Measurements from ENCODE around the gene DTNA.
"Not testable (repeated sequence)": the region's sequence is repeated elsewhere in the genome, so short reads cannot be mapped to it uniquely, and the experiment has no call there.

The DTNA gene

GRCh38 chr18:34709750-34710441 is at the start of gene DTNA:
DTNA (plus strand) TSS chr18:34710298; CDS start chr18:34755977, 45,679 bp downstream.
- peak; percentile 63 for DNase-seq

DNA sequence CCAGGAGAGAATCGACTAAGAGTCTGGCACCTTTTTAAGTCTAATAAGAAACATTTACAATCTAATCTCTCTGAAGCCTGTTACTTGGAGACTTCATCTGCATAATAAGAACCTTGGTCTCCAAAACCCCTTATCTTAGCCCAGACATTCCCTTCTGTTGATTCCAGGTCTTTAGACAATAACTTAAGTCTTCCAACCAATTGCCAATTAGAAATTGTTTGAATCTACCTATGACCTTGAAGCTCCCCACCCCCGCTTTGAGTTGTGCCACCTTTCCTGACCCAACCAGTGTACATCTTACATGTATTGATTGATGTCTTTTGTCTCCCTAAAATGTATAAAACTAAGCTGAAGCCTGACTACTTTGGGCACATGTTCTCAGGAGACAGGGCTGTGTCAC is 49.5 kb upstream of the DTNA start:
- DNase-seq, result no peak

DNA sequence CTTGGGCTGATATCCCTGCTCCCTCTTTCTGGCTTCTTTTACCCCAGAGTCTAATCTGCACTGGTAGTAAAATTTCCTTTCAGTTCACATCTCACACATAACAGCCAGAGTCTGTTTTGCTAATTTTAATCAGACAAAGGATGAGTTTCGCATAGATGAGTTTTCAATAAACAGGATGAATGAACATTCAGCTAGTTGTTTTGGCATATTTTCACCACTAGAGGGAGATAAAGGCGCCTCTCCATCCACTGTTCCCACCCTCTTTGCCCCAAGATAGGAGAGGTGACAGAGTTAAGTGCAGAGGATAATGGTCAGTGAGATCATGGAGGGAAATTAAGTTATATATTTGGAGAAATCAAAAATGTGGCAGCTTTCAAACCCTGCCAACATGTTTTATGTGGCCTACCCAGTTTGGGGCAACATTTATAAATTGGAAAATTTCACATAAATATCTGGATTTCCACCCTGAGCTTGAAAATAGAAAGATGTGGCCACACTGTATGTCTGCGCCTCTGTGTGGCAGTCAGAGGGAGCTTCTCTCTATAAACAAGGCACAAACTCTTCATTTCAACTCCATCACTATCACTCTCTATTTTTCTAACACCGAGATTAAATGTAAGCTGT is 48.5 kb upstream of the DTNA start:
- DNase-seq, result no peak

- no peak for DNase-seq
Observed at GRCh38 chr18:34676816-34677574, 33.1 kb upstream of the DTNA start.

DNA sequence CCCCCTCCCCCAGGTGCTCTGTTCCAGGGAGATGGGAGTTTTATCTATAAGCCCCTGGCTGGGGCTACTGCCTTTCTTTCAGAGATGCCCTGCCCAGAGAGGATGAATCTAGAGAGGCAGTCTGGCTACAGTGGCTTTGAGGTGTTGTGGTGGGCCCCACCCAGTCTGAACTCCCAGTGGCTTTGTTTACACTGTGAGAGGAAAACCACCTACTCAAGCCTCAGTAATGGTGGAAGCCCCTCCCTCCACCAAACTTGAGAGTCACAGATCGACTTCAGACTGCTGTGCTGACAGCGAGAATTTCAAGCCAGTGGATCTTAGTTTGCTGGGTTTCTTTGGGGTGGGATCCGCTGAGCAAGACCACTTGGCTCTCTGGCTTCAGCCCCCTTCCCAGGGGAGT is 20.3 kb upstream of the DTNA start:
- DNase-seq, result not testable (repeated sequence)

GRCh38 chr18:34691614-34692013 is 18.5 kb upstream of the DTNA start:
- DNase-seq, result no peak

GRCh38 chr18:34694591-34695165 is 15.4 kb upstream of the DTNA start:
- no peak for DNase-seq

- no peak for DNase-seq
Observed at GRCh38 chr18:34695310-34695709, 14.8 kb upstream of the DTNA start.

DNA sequence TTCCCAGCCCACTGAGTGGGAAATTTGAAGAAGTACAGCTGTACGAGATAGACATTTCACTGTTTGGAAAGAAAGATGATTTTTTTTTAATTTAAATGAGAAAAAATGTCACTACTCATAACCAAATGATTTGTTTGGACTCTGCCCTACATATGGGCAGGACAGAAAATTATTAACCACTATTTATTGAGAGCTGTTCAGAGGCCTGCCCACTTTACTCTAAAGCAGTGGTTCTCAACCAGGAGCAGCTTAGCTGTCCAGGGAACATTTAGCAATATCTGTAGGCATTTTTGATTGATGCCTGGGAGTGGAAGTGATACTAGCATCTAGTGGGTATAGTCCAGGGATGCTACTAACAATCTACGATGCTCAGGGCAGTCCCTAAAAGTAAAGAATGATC is 13.4 kb upstream of the DTNA start:
- DNase-seq, result no peak

DNA sequence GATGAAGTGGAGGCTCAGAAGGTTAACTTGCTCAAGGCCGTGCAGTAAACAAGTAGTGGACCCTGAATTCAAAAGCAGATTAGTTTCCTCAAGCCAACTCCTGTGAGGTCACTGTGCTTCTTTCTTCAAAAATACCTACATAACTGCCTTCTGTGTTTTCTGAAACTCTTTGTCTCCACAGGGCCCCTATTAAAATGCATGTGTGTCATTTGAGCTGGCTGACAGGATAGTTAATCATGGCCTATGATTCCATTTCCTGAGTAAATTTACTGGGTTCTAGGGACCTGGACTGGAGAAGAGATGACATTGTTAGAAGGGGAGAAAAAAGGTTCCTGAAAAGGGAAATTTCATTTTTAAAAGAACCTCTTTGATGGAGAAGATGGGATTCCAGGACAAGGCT is 12.9 kb upstream of the DTNA start:
- no peak for DNase-seq

GRCh38 chr18:34697891-34698290 is 12.2 kb upstream of the DTNA start:
- no peak for DNase-seq

- no peak for DNase-seq
Observed at GRCh38 chr18:34701911-34702310, 8.2 kb upstream of the DTNA start.

DNA sequence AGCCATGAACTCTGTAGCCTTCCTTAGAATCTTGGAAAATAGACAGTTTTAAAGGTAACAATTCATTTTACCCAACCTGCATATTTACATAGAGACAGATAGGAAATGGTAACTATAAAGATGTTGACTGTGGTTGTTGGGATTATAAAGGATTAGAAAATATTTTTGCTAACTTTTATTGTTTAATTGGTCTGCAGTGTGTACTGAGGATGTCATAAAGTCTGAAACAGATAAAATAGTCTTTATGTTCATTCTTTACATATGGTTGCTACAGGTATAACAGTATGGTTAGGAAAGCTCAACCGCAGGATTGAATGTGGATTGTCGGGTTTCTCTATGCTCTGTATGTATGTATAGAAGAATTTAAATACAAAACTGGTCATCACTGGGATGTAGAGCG is 7.3 kb upstream of the DTNA start:
- no peak for DNase-seq

GRCh38 chr18:34704074-34704473 is 6.0 kb upstream of the DTNA start:
- no peak for DNase-seq

- DNase-seq, result no peak
Observed at GRCh38 chr18:34704823-34705222, 5.3 kb upstream of the DTNA start.

DNA sequence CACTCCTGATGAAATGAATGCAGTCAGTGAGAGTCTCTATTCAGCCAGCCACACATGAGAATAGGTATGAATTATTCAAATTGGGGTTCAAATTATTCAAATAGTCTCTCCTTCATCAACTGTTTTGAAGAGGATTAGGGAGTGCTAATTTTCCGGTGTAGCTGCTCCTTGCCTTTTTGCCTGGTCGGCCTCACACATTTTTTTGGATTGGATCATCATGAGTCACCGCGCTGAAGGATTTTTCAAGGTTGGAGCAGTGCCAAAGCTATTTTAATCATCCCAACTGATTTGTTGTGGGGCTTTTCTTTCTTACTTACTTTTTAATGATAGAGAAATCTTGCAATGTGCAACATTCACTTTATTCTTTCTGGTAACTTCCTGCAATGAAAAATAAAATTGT is 2.4 kb upstream of the DTNA start:
- DNase-seq, result peak; percentile 81

GRCh38 chr18:34709104-34709503 is 994 bp upstream of the DTNA start:
- no peak for DNase-seq

DNA sequence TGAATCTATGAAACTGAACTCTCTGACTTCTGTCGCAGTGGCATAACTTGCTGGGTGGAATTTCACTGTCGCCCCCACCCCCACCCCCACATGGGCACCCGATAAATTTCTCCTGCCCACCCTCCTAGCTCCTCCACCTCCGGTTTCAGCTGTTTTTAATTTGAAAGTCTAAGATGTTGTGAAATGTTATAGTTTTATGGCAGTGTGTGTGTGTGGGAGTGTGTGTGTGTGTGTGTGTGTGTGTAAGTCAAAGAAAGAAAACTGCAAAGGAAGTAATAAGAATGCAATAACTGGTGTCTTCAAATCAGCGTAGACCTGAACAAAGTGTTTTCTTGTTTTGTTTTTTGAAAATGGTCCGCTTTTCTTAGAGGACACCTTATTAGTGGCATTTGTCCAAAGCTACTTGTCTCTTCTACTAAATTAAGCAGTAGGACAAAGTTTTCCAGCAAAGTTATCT is 388 bp downstream of the DTNA start:
- DNase-seq, result no peak

DNA sequence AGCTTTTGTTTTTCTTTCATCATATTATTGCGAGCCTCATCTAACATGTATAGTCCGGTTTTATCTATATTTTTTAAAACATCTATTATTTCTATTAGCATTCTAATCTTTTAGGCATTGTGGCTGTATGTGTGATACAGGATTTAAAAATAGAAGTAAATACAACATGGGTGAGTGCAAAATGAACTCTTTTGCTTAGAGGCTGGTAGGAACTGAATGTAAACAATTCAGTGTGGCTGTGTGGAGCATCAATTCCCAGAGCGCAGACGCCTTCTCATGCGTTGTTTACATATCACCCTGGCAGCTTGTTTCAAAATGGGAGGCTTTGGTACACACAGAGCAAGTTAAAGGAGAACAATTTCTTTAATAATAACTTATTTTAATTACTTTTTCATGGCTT is 836 bp downstream of the DTNA start:
- peak; percentile 67 for DNase-seq

GRCh38 chr18:34716111-34716510 is 6.0 kb downstream of the DTNA start:
- not testable (repeated sequence) for DNase-seq

GRCh38 chr18:34718610-34719009 is 8.5 kb downstream of the DTNA start:
- DNase-seq, result no peak

DNA sequence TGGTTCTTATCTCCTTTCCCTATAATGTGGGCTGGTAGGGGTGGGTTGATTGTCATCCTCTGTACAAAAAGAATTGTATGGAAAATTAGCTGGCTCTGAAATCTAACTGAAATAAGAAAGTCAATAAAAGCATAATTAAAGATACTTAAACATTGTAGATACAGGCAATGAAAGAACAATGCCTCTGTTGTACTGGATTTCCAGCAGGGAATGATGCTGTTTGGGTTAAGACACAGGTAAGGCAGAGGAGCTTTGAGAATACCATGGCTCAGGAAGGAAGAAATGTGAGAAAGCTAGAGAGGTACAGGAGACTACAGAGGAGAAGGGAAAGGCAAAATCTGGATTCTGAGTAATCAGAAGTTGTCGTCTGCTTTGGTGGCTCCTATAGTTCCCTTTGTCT is 10.1 kb downstream of the DTNA start:
- DNase-seq, result no peak

DNA sequence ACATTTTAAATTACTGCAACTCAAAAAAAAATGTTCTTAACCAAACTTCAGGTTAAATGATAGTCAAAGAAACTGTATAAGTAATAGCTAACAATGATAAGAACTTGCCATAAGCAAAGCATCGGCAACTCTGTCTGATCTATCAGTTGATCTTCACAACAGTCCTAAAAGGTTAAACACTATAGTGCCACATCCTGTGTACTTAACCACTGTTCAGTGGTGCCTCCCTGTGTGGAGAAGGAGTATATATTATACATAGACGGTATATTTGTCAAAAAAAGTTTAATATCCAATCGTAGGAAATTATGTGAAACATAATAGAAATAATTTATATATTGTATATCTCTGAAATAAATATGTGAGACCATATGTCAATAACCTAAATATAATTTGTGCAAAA is 13.0 kb downstream of the DTNA start:
- DNase-seq, result no peak

DNA sequence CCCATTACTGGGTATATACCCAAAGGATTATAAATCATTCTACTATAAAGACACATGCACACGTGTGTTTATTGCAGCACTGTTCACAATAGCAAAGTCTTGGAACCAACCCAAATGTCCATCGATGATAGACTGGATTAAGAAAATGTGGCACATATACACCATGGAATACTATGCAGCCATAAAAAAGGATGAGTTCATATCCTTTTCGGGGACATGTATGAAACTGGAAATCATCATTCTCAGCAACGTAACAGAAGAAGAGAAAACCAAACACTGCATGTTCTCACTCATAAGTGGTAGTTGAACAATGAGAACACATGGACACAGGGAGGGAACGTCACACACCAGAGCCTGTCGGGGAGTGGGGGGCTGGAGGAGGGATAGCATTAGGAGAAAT is 15.6 kb downstream of the DTNA start:
- DNase-seq, result not testable (repeated sequence)

Measured in NCI-H2171 (cell line).